HepG2 (cell line): ENCODE data around the gene SLC35D2. TPM values are rescaled to one million over a fixed set of nuclear protein-coding genes. Genes with fewer than 3 reads are reported as not detected.
A peak's percentile ranks its signal among the peaks of the same experiment; 100 is the strongest.

Experiments used
- ATAC-seq: fragments of 200-7000 bp; cut with Tn5 transposase; 3 replicates; pipeline ENCODE4 v1.9.1; 2020; ENCODE audit warnings: mild to moderate bottlenecking, moderate library complexity
- BruUV-seq: library from RNA; stranded (reverse); fragments of 400-500 nt; replicated peaks from 2 replicates; lab custom pipeline; 2021; lab: Mats Ljungman, UMichigan
- CTCF ChIA-PET: fragments of 300-600 bp; formaldehyde crosslinking; extraction: SDS; loops from one replicate; lab custom pipeline; 2021; ENCODE audit warnings: low total read pairs, inconsistent platforms, low intra/inter-chr PET ratio; lab: Yijun Ruan, JAX
- POLR2A ChIA-PET: fragments of 350-600 bp; sonication (Branson Sonifier 250); formaldehyde crosslinking; loops from one replicate; lab custom pipeline; 2020; ENCODE audit warnings: antibody characterized with exemption, inconsistent platforms; lab: Yijun Ruan, JAX
- DNase-seq: peaks from one replicate; pipeline ENCODE4 v3.0.0-alpha.2; 2015; ENCODE audit warnings: low spot score
- FAIRE-seq: peaks from 3 replicates; lab custom pipeline; 2011; peaks lifted over from hg19 to GRCh38; lab: Jason Lieb, UNC
- H2AFZ ChIP-seq: one replicate; pipeline ENCODE4 v1.6.1; 2011; ENCODE audit warnings: low read length, inconsistent platforms
- H3K27ac ChIP-seq: fragments of 300-600 bp; 3 replicates; pipeline ENCODE4 v1.8.0; 2011; ENCODE audit warnings: mixed run types, mild to moderate bottlenecking, mixed read lengths, low read length, inconsistent platforms; ENCODE audit not compliant: insufficient read depth; ENCODE audit errors: extremely low read length
- H3K27me3 ChIP-seq, 2 experiments: fragments of 200-600 bp in 1 of 2; 2 replicates in 1 of 2; 3 replicates in 1 of 2; pipeline versions ENCODE4 v1.6.0 to v1.8.0; 2011; ENCODE audit warnings: low read length in 2 of 2, mild to moderate bottlenecking in 2 of 2, moderate library complexity in 2 of 2, inconsistent platforms in 1 of 2; ENCODE audit not compliant: insufficient read depth in 2 of 2, control insufficient read depth in 1 of 2
- H3K36me3 ChIP-seq, 2 experiments: fragments of 200-600 bp in 1 of 2; replicated peaks in 1 of 2; 2 replicates in 1 of 2; 3 replicates in 1 of 2; pipeline versions ENCODE4 v1.5.1 to v1.8.0; 2011; ENCODE audit warnings: low read length in 2 of 2, inconsistent platforms in 1 of 2; ENCODE audit not compliant: insufficient read depth in 2 of 2, control insufficient read depth in 1 of 2
- H3K4me1 ChIP-seq: 2 replicates; pipeline ENCODE4 v1.5.1; 2012; ENCODE audit warnings: low read length, inconsistent platforms; ENCODE audit not compliant: insufficient read depth
- H3K4me2 ChIP-seq: 2 replicates; pipeline ENCODE4 v1.6.0; 2011; ENCODE audit warnings: low read depth, low read length, inconsistent platforms
- H3K4me3 ChIP-seq, 3 experiments: fragments of 200-600 bp in 1 of 3; sonication (generic), shearing (Covaris generic) in 1 of 3; replicated peaks in 1 of 3; 2 replicates each; pipeline ENCODE4 v1.5.1; 2011 to 2016; ENCODE audit warnings: low read length in 3 of 3, inconsistent platforms in 2 of 3, low read depth in 2 of 3, mild to moderate bottlenecking in 2 of 3, control low read depth in 1 of 3, mixed read lengths in 1 of 3; ENCODE audit not compliant: insufficient read depth in 1 of 3
- H3K79me2 ChIP-seq: one replicate; pipeline ENCODE4 v1.6.1; 2011; ENCODE audit warnings: low read length, inconsistent platforms; ENCODE audit not compliant: insufficient read depth
- H3K9ac ChIP-seq: 2 replicates; pipeline ENCODE4 v1.6.0; 2011; ENCODE audit warnings: mild to moderate bottlenecking, low read depth, low read length, inconsistent platforms; ENCODE audit not compliant: insufficient read depth
- H3K9me3 ChIP-seq: 2 replicates; pipeline ENCODE4 v1.5.1; 2012; ENCODE audit warnings: mild to moderate bottlenecking, low read length
- H4K20me1 ChIP-seq: 2 replicates; pipeline ENCODE4 v1.6.0; 2011; ENCODE audit warnings: inconsistent platforms, mild to moderate bottlenecking, low read length, moderate library complexity; ENCODE audit not compliant: insufficient read depth
- CREM ChIP-seq, 2 experiments: sonication (generic) in 1 of 2; formaldehyde crosslinking in 1 of 2; IDR thresholded peaks; 2 replicates each; pipeline versions ENCODE4 v1.4.0 to v1.6.1; 2016 to 2020; ENCODE audit warnings: antibody characterized with exemption in 1 of 2, mild to moderate bottlenecking in 1 of 2, missing genetic modification reagents in 1 of 2
- FOSL2 ChIP-seq: sonication (generic); formaldehyde crosslinking; IDR thresholded peaks from 2 replicates; pipeline ENCODE4 v1.4.0; 2020; ENCODE audit warnings: missing genetic modification reagents
- HES4 ChIP-seq: sonication (generic); formaldehyde crosslinking; IDR thresholded peaks from 2 replicates; pipeline ENCODE4 v1.9.0; 2021; ENCODE audit warnings: mild to moderate bottlenecking, missing genetic modification reagents, borderline replicate concordance
- KDM4B ChIP-seq: sonication (generic); formaldehyde crosslinking; IDR thresholded peaks from 2 replicates; pipeline ENCODE4 v1.4.0; 2020; ENCODE audit warnings: missing genetic modification reagents
- SIX1 ChIP-seq: sonication (generic); formaldehyde crosslinking; IDR thresholded peaks from 2 replicates; pipeline ENCODE4 v1.4.0; 2020; ENCODE audit warnings: missing genetic modification reagents, borderline replicate concordance
- SUZ12 ChIP-seq: fragments of 150-350 bp; IDR thresholded peaks from 2 replicates; pipeline ENCODE4 v1.6.1; 2014; ENCODE audit warnings: low read depth, low read length
- ZFAT ChIP-seq: sonication (generic); formaldehyde crosslinking; conservative IDR thresholded peaks from 2 replicates; pipeline ENCODE4 v1.8.1; 2023; ENCODE audit warnings: missing genetic modification reagents, inconsistent platforms
- ZNF30 ChIP-seq: sonication (generic); formaldehyde crosslinking; IDR thresholded peaks from 2 replicates; pipeline ENCODE4 v1.5.0; 2020; ENCODE audit warnings: mild to moderate bottlenecking, missing genetic modification reagents
- ZNF44 ChIP-seq: sonication (generic); formaldehyde crosslinking; IDR thresholded peaks from 2 replicates; pipeline ENCODE4 v1.5.1; 2020; ENCODE audit warnings: mild to moderate bottlenecking, missing genetic modification reagents
- ZNF570 ChIP-seq: sonication (generic); formaldehyde crosslinking; IDR thresholded peaks from 2 replicates; pipeline ENCODE4 v1.4.0; 2020; ENCODE audit warnings: mild to moderate bottlenecking, missing genetic modification reagents, borderline replicate concordance
- ZNF572 ChIP-seq: sonication (generic); formaldehyde crosslinking; IDR thresholded peaks from 2 replicates; pipeline ENCODE4 v1.5.1; 2020; ENCODE audit warnings: mild to moderate bottlenecking, missing genetic modification reagents
- ZNF607 ChIP-seq: sonication (generic); formaldehyde crosslinking; IDR thresholded peaks from 2 replicates; pipeline ENCODE4 v1.5.1; 2020; ENCODE audit warnings: missing genetic modification reagents, mild to moderate bottlenecking, borderline replicate concordance
- ZSCAN31 ChIP-seq: sonication (generic); formaldehyde crosslinking; IDR thresholded peaks from 2 replicates; pipeline ENCODE4 v1.5.0; 2020; ENCODE audit warnings: low read depth, mild to moderate bottlenecking, missing genetic modification reagents
- WGBS: methylation state at CpG from one replicate; pipeline ENCODE4 v1.1.6; 2017; ENCODE audit warnings: low lambda C conversion rate; 5-methylcytosine and 5-hydroxymethylcytosine counted together
- in situ Hi-C: cut with HindIII; loops from 2 replicates; pipeline ENCODE4 v1.10.0; 2017; ENCODE audit warnings: low pct_unique_long_range_greater_than_20kb; ENCODE audit not compliant: extremely low pct_ligation_motif_present
- intact Hi-C: fragments of 100-400 bp; cut with micrococcal nuclease; formaldehyde crosslinking; loops from one replicate; pipeline ENCODE4 v1.10.0; 2022; ENCODE audit not compliant: unreplicated experiment
- polyA plus RNA-seq, 8 experiments: library from polyadenylated mRNA; depleted of rRNA in 3 of 8; stranded (reverse) in 7 of 8; unstranded in 1 of 8; fragments of >200 nt; fragmentation: Illumina TruSeq in 4 of 8; extraction: Trizol in 4 of 8; gene quantifications; 2 replicates each; pipeline versions ENCODE4 v1.2.1 to v1.2.3, GENCODE V29; 2011 to 2016; ENCODE audit warnings: low read depth in 4 of 8, missing spikeins in 1 of 8, mixed read lengths in 1 of 8; ENCODE audit not compliant: insufficient read depth in 1 of 8
- total RNA-seq, 5 experiments: library from RNA; depleted of rRNA; stranded (reverse); fragments of >200 nt; fragmentation: Illumina TruSeq; extraction: Trizol; gene quantifications; 2 replicates each; pipeline ENCODE4 v1.2.3, GENCODE V29; 2016; ENCODE audit warnings: low read depth in 1 of 5
- TF ChIP-seq, protein P1 (sequence below): sonication (generic); formaldehyde crosslinking; conservative IDR thresholded peaks from 2 replicates; pipeline ENCODE4 v1.8.1; 2023; ENCODE audit warnings: missing genetic modification reagents
- TF ChIP-seq, protein P2 (sequence below): sonication (generic); formaldehyde crosslinking; IDR thresholded peaks from 2 replicates; pipeline ENCODE4 v1.4.0; 2020; ENCODE audit warnings: missing genetic modification reagents, borderline replicate concordance
- TF ChIP-seq, protein P3 (sequence below): sonication (generic); formaldehyde crosslinking; IDR thresholded peaks from 2 replicates; pipeline ENCODE4 v1.5.1; 2020; ENCODE audit warnings: missing genetic modification reagents, mild to moderate bottlenecking, borderline replicate concordance

Gene SLC35D2
- total and polyA plus RNA-seq, 2 of the 13 experiments (the other 11 are each of a cell fraction or from before 2014, with no cell fraction given): 96.2 to 103 TPM

DNA sequence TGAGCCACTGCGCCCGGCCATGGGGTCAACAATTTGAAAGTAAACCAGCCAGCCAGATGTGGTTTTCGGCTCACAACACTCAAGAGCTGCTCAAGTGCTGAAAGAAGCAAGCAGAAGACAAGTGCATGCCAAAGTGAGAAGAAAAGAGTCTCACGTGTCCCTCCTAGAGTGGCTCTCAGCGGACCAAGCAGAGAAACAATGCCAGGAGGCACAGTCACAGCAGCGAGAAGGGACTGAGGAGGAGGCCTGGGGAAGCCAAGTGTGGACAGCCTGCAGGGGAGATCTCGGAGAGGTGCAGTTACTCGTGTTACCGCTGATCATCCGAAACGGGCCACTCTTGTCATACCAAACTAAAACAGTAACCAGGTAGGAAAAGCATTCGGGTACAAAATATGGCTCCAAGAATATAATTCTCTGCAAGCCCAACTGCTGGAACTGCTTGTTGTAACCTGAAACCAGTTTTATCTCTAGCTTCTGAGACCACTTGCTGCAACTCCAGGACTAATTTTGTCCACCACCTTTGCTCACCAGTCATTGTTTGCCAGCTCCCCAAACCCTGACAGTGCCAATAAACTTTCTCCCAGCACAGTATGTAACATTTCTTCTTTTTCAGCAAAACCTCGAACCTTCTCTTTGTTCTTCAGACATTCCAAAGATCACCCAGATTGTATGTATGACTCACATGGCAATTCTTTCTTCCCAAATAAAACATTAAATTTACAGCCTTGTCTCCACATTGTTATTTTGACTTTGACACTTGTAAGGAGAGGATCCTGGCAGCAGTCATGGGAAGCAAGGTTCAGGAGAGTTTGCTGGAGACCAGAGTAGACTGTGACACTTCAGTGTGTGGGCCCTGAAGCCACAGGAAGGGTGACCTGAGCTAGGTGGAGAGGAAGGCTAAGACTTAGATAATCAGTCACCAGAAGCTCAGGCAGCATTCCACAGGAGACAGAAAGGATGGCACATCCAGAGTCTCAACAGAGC, 6.3 kb downstream of the SLC35D2 start:
- Histone ChIP-seq H3K4me2 (peak overlapping the region; percentile 62), H3K9ac (peak overlapping the region; percentile 18; the same call in 1 of the 2 replicates), H2AFZ (no peak overlapping the region), H3K4me1 (peaks cover 71% of the 10 kb centered on the region), H3K27ac (peak overlapping the region; percentile 51), H3K36me3 (peaks cover 7 to 20% of the 10 kb centered on the region in 2 experiments), H4K20me1 (peaks cover 39% of the 10 kb centered on the region), H3K4me3 (0 out of 6 replicates have a peak overlapping the region, but pooled peaks of 1 of the 3 experiments have one; percentile 1), H3K9me3 (no peaks in the 10 kb centered on the region), H3K27me3 (no peaks in the 10 kb centered on the region), H3K79me2 (peaks cover 77% of the 10 kb centered on the region)
- CTCF ChIA-PET: no interaction called here
- TSS peak; percentile 3 for BruUV-seq
- DNase-seq: peak; percentile 39
- intact Hi-C loops: no loop called here
- peak; percentile 58 for FAIRE-seq
- peak; percentile 53 for ATAC-seq
- 78% methylated on average over 13 of the region's 13 CpGs for WGBS
- in situ Hi-C loops: no loop called here
- POLR2A ChIA-PET: interaction anchor here (1.2 to 1.9 kb wide), 9 partner anchors 10 to 189 kb away, joined by 3 to 15 read pairs (median 5); partner anchors contain the start of gene HABP4
- TF ChIP-seq ZNF572 (CRISPR knock-in tag): no peak
- TF ChIP-seq, protein P1, sequence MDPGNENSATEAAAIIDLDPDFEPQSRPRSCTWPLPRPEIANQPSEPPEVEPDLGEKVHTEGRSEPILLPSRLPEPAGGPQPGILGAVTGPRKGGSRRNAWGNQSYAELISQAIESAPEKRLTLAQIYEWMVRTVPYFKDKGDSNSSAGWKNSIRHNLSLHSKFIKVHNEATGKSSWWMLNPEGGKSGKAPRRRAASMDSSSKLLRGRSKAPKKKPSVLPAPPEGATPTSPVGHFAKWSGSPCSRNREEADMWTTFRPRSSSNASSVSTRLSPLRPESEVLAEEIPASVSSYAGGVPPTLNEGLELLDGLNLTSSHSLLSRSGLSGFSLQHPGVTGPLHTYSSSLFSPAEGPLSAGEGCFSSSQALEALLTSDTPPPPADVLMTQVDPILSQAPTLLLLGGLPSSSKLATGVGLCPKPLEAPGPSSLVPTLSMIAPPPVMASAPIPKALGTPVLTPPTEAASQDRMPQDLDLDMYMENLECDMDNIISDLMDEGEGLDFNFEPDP (CRISPR knock-in tag): no peak
- TF ChIP-seq ZNF570 (CRISPR knock-in tag): no peak
- no peak for TF ChIP-seq SUZ12
- TF ChIP-seq, protein P2, sequence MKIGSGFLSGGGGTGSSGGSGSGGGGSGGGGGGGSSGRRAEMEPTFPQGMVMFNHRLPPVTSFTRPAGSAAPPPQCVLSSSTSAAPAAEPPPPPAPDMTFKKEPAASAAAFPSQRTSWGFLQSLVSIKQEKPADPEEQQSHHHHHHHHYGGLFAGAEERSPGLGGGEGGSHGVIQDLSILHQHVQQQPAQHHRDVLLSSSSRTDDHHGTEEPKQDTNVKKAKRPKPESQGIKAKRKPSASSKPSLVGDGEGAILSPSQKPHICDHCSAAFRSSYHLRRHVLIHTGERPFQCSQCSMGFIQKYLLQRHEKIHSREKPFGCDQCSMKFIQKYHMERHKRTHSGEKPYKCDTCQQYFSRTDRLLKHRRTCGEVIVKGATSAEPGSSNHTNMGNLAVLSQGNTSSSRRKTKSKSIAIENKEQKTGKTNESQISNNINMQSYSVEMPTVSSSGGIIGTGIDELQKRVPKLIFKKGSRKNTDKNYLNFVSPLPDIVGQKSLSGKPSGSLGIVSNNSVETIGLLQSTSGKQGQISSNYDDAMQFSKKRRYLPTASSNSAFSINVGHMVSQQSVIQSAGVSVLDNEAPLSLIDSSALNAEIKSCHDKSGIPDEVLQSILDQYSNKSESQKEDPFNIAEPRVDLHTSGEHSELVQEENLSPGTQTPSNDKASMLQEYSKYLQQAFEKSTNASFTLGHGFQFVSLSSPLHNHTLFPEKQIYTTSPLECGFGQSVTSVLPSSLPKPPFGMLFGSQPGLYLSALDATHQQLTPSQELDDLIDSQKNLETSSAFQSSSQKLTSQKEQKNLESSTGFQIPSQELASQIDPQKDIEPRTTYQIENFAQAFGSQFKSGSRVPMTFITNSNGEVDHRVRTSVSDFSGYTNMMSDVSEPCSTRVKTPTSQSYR (CRISPR knock-in tag): no peak
- no peak for TF ChIP-seq KDM4B (CRISPR knock-in tag)
- TF ChIP-seq, protein P3, sequence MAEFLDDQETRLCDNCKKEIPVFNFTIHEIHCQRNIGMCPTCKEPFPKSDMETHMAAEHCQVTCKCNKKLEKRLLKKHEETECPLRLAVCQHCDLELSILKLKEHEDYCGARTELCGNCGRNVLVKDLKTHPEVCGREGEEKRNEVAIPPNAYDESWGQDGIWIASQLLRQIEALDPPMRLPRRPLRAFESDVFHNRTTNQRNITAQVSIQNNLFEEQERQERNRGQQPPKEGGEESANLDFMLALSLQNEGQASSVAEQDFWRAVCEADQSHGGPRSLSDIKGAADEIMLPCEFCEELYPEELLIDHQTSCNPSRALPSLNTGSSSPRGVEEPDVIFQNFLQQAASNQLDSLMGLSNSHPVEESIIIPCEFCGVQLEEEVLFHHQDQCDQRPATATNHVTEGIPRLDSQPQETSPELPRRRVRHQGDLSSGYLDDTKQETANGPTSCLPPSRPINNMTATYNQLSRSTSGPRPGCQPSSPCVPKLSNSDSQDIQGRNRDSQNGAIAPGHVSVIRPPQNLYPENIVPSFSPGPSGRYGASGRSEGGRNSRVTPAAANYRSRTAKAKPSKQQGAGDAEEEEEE (CRISPR knock-in tag): no peak
- no peak for TF ChIP-seq HES4 (CRISPR knock-in tag)
- TF ChIP-seq ZNF30 (CRISPR knock-in tag): no peak
- TF ChIP-seq ZNF44: no peak
- peak; percentile 6; the same call in 1 of the 2 replicates for TF ChIP-seq FOSL2 (CRISPR knock-in tag)
- no peak for TF ChIP-seq ZNF607 (CRISPR knock-in tag)
- no peak for TF ChIP-seq CREM (IDR thresholded peaks at IDR 0.05)
- TF ChIP-seq CREM (CRISPR knock-in tag; IDR thresholded peaks at IDR 0.05): no peak
- no peak for TF ChIP-seq ZFAT (CRISPR knock-in tag)
- peak; percentile 90 for TF ChIP-seq SIX1 (CRISPR knock-in tag)
- no peak for TF ChIP-seq ZSCAN31
